NCI-H146 treated with DMSO at 0.1 percent for 48 hours (cell line): ENCODE data around the gene SHOC2.

Experiments used
- DNase-seq: peaks from one replicate; lab custom pipeline; 2025; ENCODE audit not compliant: unreplicated experiment; lab: John Stamatoyannopoulos, UW

SHOC2 gene

DNA sequence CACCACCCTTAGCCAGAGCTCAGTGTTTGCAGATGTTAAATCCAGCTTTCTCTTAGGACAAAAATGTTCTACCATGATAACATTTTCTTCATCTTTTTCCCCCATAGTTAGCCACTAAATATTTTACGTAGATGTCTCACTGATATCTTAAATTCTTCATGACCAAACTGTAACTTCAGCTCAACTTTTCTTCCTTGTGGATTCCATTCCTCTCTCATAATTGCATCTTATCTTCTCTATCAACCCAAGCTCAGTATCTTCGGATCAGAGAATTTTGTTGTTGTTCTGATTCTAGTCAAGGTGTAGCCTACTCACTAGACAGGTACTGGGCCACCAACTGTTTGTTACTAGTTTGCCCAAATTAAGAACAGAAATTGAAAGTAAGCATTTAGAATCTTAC lies 60.2 kb downstream of the SHOC2 start:
- no peak for DNase-seq

DNA sequence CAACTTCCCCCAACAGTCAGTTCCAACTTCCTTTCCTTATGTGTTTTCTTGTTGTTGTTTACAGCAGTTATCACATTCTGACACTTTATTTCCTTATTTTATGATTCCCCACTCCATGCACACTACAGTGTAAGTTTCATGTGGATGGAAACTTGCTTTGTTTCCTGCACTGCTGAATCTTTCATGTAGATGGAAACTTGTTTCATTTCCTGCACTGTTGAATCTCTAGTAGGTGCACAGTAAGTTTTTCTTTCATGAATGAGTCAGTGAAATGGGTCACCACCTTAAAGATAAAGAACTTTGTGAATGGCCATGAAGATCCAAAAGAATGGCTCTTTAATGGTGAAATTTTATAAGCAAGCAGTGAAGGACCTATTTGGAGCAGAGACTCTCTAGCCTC lies 61.4 kb downstream of the SHOC2 start:
- DNase-seq = no peak

DNA sequence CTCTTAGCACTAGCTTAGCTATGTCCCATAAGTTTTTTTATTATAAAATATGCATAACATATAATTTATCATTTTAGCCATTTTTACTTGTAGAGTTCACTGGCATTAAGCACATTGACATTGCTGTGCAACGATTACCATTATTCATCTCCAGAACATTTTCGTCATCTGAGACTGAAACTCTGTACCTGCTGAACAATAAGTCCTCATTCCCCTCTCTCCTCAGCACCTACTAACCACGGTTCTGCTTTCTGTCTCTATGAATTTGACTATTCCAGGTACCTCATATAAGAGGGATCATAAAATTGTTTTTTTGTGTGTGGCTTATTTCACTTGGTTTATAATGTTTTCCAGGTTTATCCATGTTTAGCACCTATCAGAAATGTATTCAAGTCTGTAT lies 64.1 kb downstream of the SHOC2 start:
- DNase-seq = no peak

DNA sequence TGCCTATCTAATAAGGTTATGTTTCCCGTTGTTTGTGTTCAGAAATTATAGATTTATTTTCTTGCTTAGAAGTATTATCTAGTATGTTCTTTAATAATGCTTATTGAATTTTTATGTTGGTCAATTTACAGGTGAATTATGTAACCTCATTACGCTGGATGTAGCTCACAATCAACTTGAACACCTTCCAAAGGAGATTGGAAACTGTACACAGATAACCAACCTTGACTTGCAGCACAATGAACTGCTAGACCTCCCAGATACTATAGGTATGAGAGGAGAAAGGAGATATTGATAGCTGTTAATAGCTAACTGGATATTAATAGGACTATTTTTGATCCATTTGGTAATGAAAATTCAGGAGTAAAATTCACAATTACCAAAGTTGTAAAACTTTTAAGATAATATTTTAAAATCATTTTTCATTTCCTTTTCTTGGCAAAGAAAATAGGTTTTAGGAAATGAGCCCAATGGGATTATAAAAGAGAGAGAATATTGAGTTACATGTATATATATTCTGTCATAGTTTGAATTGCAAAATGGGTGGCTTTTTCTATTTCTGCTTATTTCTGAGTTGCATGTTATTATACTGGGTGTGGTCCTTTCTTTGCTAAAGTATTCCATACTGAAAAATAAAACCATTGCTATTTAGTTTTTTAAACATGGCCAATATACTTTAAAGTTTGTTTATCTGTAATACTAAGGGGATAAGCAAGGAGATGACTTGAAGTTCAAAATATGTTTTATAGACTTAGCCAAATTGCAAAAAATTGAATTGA lies 66.3 kb downstream of the SHOC2 start:
- DNase-seq = no peak

DNA sequence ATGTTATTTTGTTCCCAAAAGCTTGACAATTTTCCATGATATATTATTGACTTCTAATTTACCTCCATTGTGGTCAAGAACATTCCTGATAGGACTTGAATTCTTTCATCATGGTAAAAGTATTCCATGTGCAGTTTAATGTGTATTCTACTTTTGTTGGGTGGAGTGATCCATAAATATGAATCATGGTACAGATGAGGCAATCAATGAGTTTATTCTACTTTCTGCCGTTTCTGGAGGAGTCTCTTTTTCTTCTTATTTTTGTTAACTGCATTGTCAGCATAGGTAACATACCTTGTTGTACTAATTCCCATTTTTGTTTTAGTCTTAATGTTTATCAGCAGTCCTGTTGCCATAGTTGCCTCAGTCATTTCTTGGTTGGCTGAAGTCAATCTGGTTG lies 69.6 kb downstream of the SHOC2 start:
- DNase-seq = no peak

DNA sequence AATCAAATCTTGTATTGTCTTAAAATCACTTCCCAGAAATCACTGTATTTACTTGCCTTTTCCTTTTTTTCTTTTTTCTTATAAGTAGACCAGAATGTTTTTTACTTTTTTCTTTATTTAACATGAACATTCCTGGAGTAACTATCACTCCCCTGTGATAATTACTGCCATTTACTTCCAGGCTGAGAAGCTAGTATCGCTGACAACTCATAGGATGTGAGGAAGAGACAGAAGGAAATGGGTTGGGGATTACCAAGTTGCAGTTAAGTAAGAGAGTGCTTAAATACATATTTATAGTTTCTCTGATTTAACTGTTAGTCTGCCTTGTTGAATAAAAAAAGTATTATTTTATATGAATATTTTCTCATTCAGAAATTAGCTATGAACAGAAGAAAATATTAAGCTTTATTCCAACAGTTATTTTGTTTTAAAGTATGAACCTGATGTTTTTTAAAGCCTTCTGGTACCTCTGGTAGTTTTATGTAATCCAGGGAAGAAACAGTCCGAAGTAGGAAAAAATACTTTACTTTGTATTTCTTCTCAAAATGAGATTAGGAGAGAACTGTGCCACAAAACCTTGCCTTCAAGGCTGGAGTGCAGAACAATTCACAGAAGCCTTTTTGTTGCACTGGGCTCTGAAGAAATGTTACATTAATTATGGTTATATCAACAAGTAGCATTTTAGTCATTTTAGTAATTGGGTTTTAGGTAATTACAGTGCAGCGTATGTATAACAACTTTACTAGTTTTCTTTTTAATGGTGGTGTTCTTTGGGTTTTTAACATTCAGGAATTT lies 72.8 kb downstream of the SHOC2 start:
- DNase-seq = no peak

DNA sequence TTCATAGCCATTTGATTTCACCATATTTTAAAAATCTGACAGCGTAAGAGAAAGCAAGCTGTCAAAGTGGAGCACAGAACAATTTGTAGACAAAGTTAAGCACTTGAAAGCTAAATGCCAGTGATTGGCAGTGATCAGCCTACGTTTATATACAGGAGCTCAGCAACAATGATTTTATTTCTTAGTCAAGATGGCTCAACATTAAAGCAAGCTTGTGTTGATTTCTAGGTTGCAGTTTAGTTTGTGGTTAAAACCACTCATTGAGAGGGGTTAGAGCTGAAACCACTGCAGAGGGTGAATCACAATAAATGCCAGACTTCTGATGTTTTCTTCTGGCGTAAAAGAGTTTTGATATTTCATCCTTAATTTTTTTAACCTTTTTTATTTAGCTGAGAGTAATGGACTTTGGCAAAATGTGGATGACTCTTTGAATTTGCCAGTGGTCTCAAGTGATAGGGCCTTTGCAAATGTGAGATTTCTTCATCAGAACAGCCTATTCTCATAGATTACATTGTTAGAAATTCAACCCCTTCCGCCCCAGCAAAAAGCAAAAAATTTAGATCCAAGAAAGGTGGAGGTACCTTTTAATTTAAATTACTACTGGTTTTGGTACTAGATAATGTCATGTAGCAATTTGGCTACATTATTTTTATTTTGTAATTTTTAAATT lies 73.8 kb downstream of the SHOC2 start:
- no peak for DNase-seq

DNA sequence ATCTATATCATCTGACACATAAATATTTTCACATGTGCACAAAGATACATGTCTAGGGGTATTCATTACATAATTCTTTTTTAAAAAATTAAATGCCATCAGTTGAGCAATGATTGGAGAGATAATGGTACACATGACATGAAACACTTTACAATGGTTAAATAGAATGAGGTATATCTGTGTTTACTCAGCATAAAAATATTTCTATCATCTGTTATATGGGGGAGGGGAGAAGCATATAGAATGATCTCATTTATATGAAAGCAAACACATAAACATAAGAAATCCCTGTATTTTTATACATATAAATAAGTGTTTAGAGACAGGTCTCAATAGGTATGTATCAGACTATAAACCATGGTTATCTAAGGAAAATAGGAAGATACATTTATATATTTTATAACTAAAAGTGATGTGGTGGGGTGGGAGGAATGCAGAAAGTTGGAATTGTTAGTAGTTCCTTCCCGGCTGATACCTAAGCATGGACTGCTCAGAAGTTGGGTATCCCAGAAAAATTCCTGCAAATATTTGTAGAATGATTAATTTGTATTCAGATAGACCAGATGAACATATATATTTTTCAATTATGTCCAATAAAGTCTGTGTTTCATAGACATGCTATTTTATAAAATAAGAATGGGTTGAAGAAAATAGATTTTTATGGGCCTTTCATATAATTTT lies 75.1 kb downstream of the SHOC2 start:
- DNase-seq = no peak

DNA sequence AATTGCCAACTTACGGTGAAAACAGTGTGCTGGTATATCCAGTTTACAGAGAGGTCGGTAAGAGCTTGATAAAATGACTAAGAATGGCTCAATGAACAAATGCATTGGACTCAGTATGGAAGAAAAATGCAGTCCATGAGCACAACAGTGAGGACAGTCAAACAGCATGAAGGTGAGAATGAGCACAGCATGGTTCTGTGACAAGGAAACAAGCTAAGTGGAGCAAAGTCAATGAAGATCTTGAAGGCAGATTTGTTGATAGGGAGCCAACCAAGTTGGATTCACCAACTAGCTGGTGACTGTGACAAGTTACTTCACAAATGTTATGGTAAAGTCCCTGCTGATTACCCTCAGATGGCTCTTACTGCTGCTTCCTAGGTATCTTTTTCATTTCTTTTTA lies 75.9 kb downstream of the SHOC2 start:
- no peak for DNase-seq

DNA sequence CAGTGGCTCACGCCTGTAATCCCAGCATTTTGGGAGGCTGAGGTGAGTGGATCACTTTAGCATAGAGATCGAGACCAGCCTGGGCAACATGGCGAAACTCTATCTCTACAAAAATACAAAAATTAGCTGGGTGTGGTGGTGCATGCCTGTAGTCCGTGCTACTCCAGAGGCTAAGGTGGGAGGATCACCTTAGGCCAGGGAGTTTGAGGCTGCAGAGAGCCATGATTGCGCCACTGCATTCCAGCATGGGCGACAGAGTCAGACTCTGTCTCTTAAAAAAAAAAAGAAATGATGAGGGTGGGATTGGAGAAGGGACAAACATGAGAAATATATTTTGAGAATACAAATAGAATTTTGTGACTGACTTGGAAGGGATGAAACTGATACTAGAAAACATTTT lies 76.9 kb downstream of the SHOC2 start:
- no peak for DNase-seq

DNA sequence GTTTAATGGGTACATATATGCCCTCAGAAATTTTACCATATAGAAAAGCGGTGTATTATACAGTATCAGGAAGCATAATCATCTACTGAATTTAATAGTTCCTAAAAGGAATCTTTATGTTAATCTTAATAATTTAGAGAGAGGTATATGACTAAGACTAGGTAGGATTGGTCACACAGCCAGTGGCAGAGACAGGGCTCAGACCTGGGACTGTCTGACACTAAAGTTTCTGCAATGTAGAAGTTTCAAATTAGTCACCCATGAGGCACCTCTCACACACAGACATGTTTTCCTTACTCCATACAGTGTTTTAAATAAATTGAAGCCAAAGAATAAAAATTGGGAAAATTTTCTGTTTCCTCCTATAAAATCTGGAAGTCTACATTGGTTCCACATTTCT lies 84.6 kb downstream of the SHOC2 start:
- no peak for DNase-seq

DNA sequence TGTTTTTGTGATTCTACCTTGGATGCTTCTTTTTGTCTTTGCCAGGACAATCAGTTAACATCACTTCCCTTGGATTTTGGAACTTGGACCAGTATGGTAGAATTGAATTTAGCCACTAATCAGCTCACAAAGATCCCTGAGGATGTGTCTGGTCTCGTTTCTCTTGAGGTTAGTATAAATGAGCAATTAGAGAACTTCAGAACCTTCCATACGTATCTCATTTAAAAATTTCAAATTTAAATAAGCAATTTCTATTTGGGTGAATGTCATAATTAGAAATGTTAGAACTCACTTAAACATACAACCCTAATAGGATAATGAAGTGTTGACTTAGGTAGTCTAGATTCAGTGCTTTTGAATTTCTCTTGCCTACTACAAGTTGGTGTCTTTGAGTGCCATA lies 88.1 kb downstream of the SHOC2 start:
- DNase-seq = no peak

DNA sequence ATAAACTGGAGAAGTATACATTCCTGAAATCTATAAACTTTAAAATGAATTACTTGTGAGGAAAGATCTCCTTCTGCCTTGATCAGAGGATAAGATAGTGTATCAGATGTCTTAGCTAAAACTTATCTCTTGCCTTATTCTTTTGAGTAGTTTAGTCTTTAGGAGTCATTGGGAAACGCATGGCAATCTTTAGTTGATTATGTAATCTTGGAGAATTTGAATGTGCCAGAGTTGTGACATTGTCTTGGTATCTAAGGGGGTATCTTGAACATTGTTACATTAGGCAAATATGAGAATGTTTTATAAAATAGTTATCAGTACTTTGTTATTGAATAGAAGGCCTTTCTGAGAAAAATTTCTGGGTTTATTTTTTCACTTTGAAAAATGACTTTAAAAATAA lies 95.8 kb downstream of the SHOC2 start:
- no peak for DNase-seq

DNA sequence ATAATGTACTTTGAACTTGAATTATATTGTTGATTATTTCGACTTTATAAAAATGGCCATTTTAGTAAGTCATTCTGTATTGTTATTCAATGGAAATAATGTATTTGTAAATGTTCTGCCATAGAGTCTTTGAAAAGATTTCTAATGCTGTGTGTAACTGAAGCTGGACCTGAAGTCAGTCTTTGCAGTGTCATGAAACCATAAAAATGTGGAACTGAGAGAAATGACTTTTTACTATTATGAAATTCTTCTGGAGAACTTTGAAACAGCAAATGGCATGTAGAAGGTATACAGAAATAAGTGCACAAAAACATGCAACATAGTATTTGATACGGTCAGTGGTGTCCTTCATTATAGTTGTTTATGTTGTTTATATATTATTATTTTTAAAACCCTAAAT lies 97.7 kb downstream of the SHOC2 start:
- DNase-seq = no peak

DNA sequence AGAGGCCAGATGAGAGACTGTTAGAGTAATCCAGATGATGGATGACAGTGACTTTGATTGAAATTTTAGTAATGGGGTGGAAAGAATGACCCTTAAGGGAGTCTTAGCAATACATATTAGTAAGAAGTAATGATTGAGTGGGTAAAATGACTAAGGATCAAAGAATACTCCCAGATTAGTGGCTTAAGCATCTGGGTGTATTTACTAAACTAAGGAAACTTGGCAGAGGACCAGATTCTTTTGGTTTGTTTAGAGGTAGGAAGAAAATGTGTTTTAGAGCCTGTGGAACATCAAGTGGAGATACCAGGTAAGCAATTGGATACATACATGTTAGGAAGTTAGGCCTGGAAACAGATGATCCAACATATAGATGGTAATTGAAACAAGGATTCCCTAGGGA lies 98.6 kb downstream of the SHOC2 start:
- no peak for DNase-seq

DNA sequence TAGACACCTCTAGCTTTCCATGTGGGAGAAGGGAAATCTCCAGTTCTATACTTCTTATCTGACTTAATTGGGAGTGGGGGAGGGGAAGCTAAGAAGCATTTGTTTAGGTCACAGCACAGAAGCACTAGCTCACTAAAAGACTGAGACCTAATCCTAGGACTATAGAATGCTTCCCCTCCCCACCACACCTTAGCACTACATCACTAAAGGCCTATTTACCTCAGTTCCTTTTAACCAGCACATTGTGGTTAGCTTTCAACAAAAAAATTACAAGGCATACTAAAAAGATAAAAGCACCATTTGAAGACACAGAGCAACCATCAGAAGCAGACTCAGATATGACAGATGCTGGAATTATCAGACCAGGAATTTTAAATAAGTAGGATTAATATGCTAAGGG lies 103.7 kb downstream of the SHOC2 start:
- DNase-seq = no peak

DNA sequence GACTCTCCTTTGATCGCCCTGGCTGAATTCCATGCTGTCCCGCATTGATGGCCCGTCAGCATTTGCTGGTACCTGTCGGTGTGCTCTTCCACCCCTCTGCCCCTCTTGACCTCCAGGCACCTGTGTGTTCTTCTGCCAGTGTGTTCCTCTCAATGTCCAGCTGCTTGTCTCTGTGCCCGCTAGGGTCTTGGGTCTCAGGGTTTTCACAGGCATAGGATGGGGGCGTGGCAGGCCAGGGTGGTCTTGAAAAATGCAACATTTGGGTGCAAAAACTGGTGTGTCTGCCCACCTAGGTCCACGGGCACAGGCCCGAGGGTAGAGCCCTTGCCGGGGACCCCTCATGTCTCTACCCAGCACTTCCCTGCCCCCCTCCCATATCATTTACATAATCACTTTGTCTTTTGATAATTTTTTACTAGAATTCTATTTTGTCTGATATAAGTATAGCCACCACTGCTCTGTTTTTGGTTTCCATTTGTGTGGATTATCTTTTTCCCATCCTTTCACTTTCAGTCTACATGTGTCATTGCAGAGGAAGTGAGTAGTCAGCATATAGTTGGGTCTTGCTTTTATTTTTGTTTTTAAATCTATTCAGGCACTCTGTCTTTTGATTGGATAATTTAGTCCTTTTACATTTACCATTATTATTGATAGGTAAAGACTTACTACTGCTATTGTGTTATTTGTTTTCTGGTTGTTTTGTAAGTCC lies 110.8 kb downstream of the SHOC2 start:
- DNase-seq = no peak

DNA sequence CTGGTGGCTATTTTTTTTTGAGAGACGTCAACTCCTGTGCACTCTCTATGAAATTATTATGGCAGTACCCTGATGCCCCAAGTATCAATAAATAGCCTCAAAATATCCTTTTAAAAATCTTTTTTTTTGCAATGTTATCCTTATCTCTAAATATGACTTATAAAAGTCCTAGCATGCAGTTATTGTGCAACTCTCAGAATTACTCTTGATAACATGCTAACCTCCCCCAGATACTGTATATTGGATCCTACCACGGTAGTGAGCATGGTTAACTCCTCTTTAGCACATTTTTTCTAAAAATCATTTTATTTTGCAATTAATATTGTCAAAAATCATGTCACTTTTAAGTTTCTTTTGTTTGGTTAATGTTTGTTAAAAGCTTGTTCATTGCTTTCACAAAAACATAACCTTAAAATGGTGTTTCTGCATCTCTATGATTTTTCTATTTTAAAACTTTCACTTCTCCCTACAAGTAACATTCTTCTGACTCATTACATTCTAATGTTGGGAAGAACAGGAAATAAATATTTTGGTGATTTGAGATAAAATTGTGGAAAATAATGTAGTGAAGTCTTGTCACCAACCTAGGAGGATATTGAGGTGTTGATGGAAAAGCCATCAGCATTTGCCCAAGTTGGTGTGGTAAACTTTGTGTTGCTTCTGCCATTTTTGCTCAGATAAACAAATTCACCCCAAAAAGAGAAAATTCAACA lies 115.3 kb downstream of the SHOC2 start:
- DNase-seq = no peak

DNA sequence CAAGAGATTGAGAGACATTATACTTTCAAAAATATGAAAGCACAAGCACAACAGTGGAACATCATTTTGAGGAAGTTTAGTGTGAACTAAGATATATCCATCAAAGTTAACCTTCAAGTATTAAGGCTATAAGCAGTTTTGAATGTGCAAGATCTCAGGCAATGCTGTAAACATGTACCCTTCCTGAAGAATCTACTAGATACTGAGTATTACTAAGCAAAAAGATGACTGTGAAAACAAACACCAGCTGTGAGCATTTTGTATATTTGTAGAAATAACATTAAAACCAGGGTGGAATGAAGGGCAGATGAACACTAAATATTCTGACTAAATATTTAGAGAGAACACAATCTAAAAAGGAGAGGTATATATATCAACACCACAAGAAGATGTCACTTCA lies 116.1 kb downstream of the SHOC2 start:
- DNase-seq = no peak

DNA sequence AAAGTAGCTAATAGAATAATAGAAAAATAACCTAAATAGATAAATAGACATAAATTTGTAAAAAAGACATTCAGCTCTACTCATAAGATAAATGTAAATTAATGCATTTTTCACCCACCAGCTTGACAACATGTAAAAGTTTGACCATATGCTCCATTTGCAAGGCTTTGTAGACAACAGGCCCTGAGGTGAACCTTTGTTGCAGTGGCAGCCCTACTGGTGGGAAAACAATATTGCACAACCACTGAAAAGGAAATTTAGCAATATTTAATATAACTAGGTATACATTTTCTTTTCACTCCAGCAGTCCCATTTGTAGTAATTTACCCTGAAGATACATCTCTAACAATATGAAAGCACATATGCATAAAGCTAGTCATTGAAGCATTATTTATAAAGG lies 118.5 kb downstream of the SHOC2 start:
- no peak for DNase-seq
